GM23338 (cell line): ENCODE measurements around the gene TIMM9. TPM values are rescaled to one million over a fixed set of nuclear protein-coding genes. Genes with fewer than 3 reads are reported as not detected.

Experiments used
- ATAC-seq: fragments of 200-7000 bp; cut with Tn5 transposase; 3 replicates; pipeline ENCODE4 v1.9.1; 2020
- DNase-seq: peaks from one replicate; pipeline ENCODE4 v3.0.0-alpha.2; 2015; ENCODE audit warnings: low spot score
- H2AFZ ChIP-seq: fragments of 200-600 bp; sonication (generic); 2 replicates; pipeline ENCODE4 v1.8.0; 2016; ENCODE audit warnings: antibody characterized with exemption, mild to moderate bottlenecking, moderate library complexity
- H3F3A ChIP-seq: fragments of 200-600 bp; sonication (generic); replicated peaks from 2 replicates; pipeline ENCODE4 v1.8.0; 2017; ENCODE audit warnings: antibody characterized with exemption, mixed run types, low read depth
- H3K27ac ChIP-seq: fragments of 200-600 bp; sonication (generic); 2 replicates; pipeline ENCODE4 v1.6.1; 2016; ENCODE audit warnings: low read depth
- H3K27me3 ChIP-seq: fragments of 200-600 bp; sonication (generic); 2 replicates; pipeline ENCODE4 v1.8.0; 2016; ENCODE audit warnings: mild to moderate bottlenecking, mixed run types, moderate library complexity; ENCODE audit not compliant: insufficient read depth
- H3K36me3 ChIP-seq: fragments of 200-600 bp; sonication (generic); 2 replicates; pipeline ENCODE4 v1.8.0; 2016; ENCODE audit warnings: mild to moderate bottlenecking; ENCODE audit not compliant: insufficient read depth
- H3K4me1 ChIP-seq: fragments of 200-600 bp; sonication (generic); 2 replicates; pipeline ENCODE4 v1.8.0; 2016; ENCODE audit warnings: mild to moderate bottlenecking, moderate library complexity; ENCODE audit not compliant: insufficient read depth
- H3K4me2 ChIP-seq: fragments of 200-600 bp; sonication (generic); 2 replicates; pipeline ENCODE4 v1.7.1; 2017; ENCODE audit warnings: mixed run types
- H3K4me3 ChIP-seq: fragments of 200-600 bp; sonication (generic); 2 replicates; pipeline ENCODE4 v1.6.1; 2016; ENCODE audit warnings: mixed run types
- H3K79me2 ChIP-seq: fragments of 200-600 bp; sonication (generic); replicated peaks from 2 replicates; pipeline ENCODE4 v1.8.0; 2017; ENCODE audit warnings: mild to moderate bottlenecking; ENCODE audit not compliant: insufficient read depth
- H3K9me2 ChIP-seq: fragments of 200-600 bp; sonication (generic); 2 replicates; pipeline ENCODE4 v1.8.0; 2017; ENCODE audit not compliant: insufficient read depth
- H4K20me1 ChIP-seq: fragments of 200-600 bp; sonication (generic); replicated peaks from 2 replicates; pipeline ENCODE4 v1.8.0; 2017; ENCODE audit warnings: mild to moderate bottlenecking; ENCODE audit not compliant: insufficient read depth
- H3K27ac Mint-ChIP-seq: 2 replicates; pipeline ENCODE4 v1.8.0; 2020; ENCODE audit warnings: inconsistent platforms, mild to moderate bottlenecking, moderate library complexity, mixed read lengths
- H3K27me3 Mint-ChIP-seq: 3 replicates; pipeline ENCODE4 v1.8.0; 2022; ENCODE audit warnings: low read depth, mild to moderate bottlenecking, moderate library complexity, mixed read lengths, inconsistent platforms; ENCODE audit not compliant: insufficient read depth, poor library complexity
- H3K36me3 Mint-ChIP-seq: 3 replicates; pipeline ENCODE4 v1.8.0; 2021; ENCODE audit warnings: low read depth, mild to moderate bottlenecking, inconsistent platforms, moderate library complexity, mixed read lengths
- H3K4me1 Mint-ChIP-seq: 3 replicates; pipeline ENCODE4 v1.8.0; 2020; ENCODE audit warnings: mild to moderate bottlenecking, inconsistent platforms, mixed read lengths
- H3K4me3 Mint-ChIP-seq: 3 replicates; pipeline ENCODE4 v1.8.0; 2021; ENCODE audit warnings: moderate library complexity, mild to moderate bottlenecking, inconsistent platforms, mixed read lengths
- H3K9me3 Mint-ChIP-seq: 3 replicates; pipeline ENCODE4 v1.8.0; 2020; ENCODE audit warnings: moderate library complexity, mild to moderate bottlenecking, inconsistent platforms, mixed read lengths
- CREB1 ChIP-seq: fragments of 250-450 bp; sonication (Bioruptor Pico); IDR thresholded peaks from 2 replicates; pipeline ENCODE4 v1.5.0; 2020; ENCODE audit warnings: low read depth, mild to moderate bottlenecking, moderate library complexity
- CTCF ChIP-seq, 2 experiments: fragments of 200-600 bp in 1 of 2; sonication (generic) in 1 of 2; conservative IDR thresholded peaks; 2 replicates each; pipeline versions ENCODE4 v1.5.1 to v1.6.1; 2016 to 2017; ENCODE audit warnings: antibody characterized with exemption in 2 of 2, low read depth in 2 of 2, mild to moderate bottlenecking in 2 of 2, moderate library complexity in 1 of 2
- ETS1 ChIP-seq: IDR thresholded peaks from 2 replicates; pipeline ENCODE4 v1.6.1; 2016; ENCODE audit warnings: antibody characterized with exemption
- EZH2phosphoT487 ChIP-seq: fragments of 200-600 bp; sonication (generic); IDR thresholded peaks from one replicate; pipeline ENCODE4 v1.8.1; 2018; ENCODE audit warnings: antibody characterized with exemption; ENCODE audit not compliant: unreplicated experiment
- JUNB ChIP-seq: IDR thresholded peaks from one replicate; pipeline ENCODE4 v1.6.1; 2016; ENCODE audit warnings: antibody characterized with exemption; ENCODE audit not compliant: unreplicated experiment
- NANOG ChIP-seq: IDR thresholded peaks from 2 replicates; pipeline ENCODE4 v1.6.1; 2016; ENCODE audit warnings: antibody characterized with exemption, borderline replicate concordance
- POLR2AphosphoS5 ChIP-seq: IDR thresholded peaks from 2 replicates; pipeline ENCODE4 v1.6.1; 2016; ENCODE audit warnings: antibody characterized with exemption, low read depth
- REST ChIP-seq: IDR thresholded peaks from one replicate; pipeline ENCODE4 v1.6.1; 2018; ENCODE audit warnings: antibody characterized with exemption; ENCODE audit not compliant: unreplicated experiment
- ZNF114 ChIP-seq: fragments of 250-450 bp; sonication (Bioruptor Pico); IDR thresholded peaks from 2 replicates; pipeline ENCODE4 v1.5.0; 2020; ENCODE audit warnings: mild to moderate bottlenecking, moderate library complexity
- ZNF331 ChIP-seq: fragments of 250-450 bp; sonication (Bioruptor Pico); IDR thresholded peaks from 2 replicates; pipeline ENCODE4 v1.5.0; 2020; ENCODE audit warnings: low read depth, mild to moderate bottlenecking, moderate library complexity
- ZNF462 ChIP-seq: fragments of 250-450 bp; sonication (Bioruptor Pico); IDR thresholded peaks from 2 replicates; pipeline ENCODE4 v1.5.0; 2020; ENCODE audit warnings: mild to moderate bottlenecking, moderate library complexity
- polyA plus RNA-seq: library from polyadenylated mRNA; unstranded; fragments of >200 nt; fragmentation: Nextera tagmentation; extraction: Ambion mirVana; gene quantifications from 2 replicates; pipeline ENCODE4 v1.2.1, GENCODE V29; 2016
- total RNA-seq: library from RNA; depleted of rRNA; stranded (reverse); fragments of >200 nt; shearing (Covaris generic); gene quantifications from 2 replicates; pipeline ENCODE4 v1.2.3, GENCODE V29; 2014

TIMM9 gene
- total and polyA plus RNA-seq, 2 experiments from 2014 or later, result 40.3 to 146 TPM

- ATAC-seq, result no peak
- no peak for DNase-seq
- Histone ChIP-seq H4K20me1 (no peaks in the 10 kb centered on the region), H3K4me3 (no peak overlapping the region), H3K27ac (no peak overlapping the region), H2AFZ (no peak overlapping the region), H3K4me1 (no peaks in the 10 kb centered on the region), H3K79me2 (no peaks in the 10 kb centered on the region), H3K36me3 (peaks cover 23% of the 10 kb centered on the region; the same call in 1 of the 2 replicates), H3K27me3 (no peaks in the 10 kb centered on the region), H3K4me2 (no peak overlapping the region), H3F3A (no peaks in the 10 kb centered on the region), H3K9me2 (no peaks in the 10 kb centered on the region)
- Mint-ChIP-seq H3K27me3 (no peaks in the 10 kb centered on the region), H3K36me3 (peaks cover 21% of the 10 kb centered on the region), H3K9me3 (no peaks in the 10 kb centered on the region), H3K4me3 (no peak overlapping the region), H3K4me1 (no peaks in the 10 kb centered on the region), H3K27ac (no peak overlapping the region)
- TF ChIP-seq NANOG (no peak), ETS1 (no peak), JUNB (no peak), ZNF462 (CRISPR knock-in tag) (no peak), REST (no peak), POLR2AphosphoS5 (no peak), ZNF114 (CRISPR knock-in tag) (no peak), CREB1 (no peak), CTCF (conservative IDR thresholded peaks at IDR 0.05; ENCODE audit: low read depth in 2 of 2) (no peak), EZH2phosphoT487 (no peak), ZNF331 (CRISPR knock-in tag) (no peak)
These were observed 17.3 kb upstream of the TIMM9 start for GRCh38 chr14:58444627-58445026.
